Vagina (tissue), 2 donors: ENCODE results near the gene ABCB8. TPM values are rescaled to one million over a fixed set of nuclear protein-coding genes. Genes with fewer than 3 reads are reported as not detected.

Experiments used
- DNase-seq, 2 donors: peaks; one replicate each; pipeline ENCODE4 v3.0.0-alpha.2; 2017; ENCODE audit errors: extremely low spot score in 2 of 2
- H3K27ac ChIP-seq: fragments of 200-600 bp; sonication (generic); one replicate; pipeline ENCODE4 v1.5.1; 2019
- H3K27me3 ChIP-seq: fragments of 200-600 bp; sonication (generic); one replicate; pipeline ENCODE4 v1.5.1; 2019
- H3K36me3 ChIP-seq, 2 donors: fragments of 200-600 bp; sonication (generic); one replicate each; pipeline ENCODE4 v1.5.1; 2017 to 2019
- H3K4me1 ChIP-seq: fragments of 200-600 bp; sonication (generic); one replicate; pipeline ENCODE4 v1.5.1; 2019
- H3K4me3 ChIP-seq, 2 donors: fragments of 200-600 bp; sonication (generic); 1 replicate in 1 of 2; 2 replicates in 1 of 2; pipeline ENCODE4 v1.5.1; 2016 to 2019
- H3K9me3 ChIP-seq: fragments of 200-600 bp; sonication (generic); one replicate; pipeline ENCODE4 v1.5.1; 2019
- POLR2A ChIP-seq, 2 donors: fragments of 450-650 bp; IDR thresholded peaks; one replicate each; pipeline ENCODE4 v1.6.1; 2017; ENCODE audit warnings: antibody characterized with exemption in 2 of 2, mild to moderate bottlenecking in 2 of 2, moderate library complexity in 2 of 2
- POLR2AphosphoS5 ChIP-seq, 2 donors: sonication (generic); formaldehyde crosslinking; IDR thresholded peaks; one replicate each; pipeline ENCODE4 v1.9.0; 2017; ENCODE audit warnings: antibody characterized with exemption in 2 of 2, mild to moderate bottlenecking in 2 of 2, low read depth in 1 of 2; ENCODE audit not compliant: insufficient read depth in 1 of 2
- intact Hi-C: fragments of 100-400 bp; cut with DNase I; formaldehyde crosslinking; loops from one replicate; pipeline ENCODE4 v1.15.1; 2023
- total RNA-seq: library from RNA; depleted of rRNA; stranded (reverse); fragments of >200 nt; gene quantifications from one replicate; pipeline ENCODE4 v1.2.3, GENCODE V29; 2016
- TF ChIP-seq, protein P1 (sequence below), 3 experiments: fragments of 450-650 bp in 2 of 3; fragments of 200-600 bp in 1 of 3; sonication (generic) in 1 of 3; IDR thresholded peaks; one replicate each; pipeline ENCODE4 v1.5.1; 2017 to 2019; ENCODE audit warnings: antibody characterized with exemption in 3 of 3, mild to moderate bottlenecking in 2 of 3, moderate library complexity in 2 of 3

ABCB8 gene
- total RNA-seq, 1 donor from 2014 or later: 38.3 TPM

DNA sequence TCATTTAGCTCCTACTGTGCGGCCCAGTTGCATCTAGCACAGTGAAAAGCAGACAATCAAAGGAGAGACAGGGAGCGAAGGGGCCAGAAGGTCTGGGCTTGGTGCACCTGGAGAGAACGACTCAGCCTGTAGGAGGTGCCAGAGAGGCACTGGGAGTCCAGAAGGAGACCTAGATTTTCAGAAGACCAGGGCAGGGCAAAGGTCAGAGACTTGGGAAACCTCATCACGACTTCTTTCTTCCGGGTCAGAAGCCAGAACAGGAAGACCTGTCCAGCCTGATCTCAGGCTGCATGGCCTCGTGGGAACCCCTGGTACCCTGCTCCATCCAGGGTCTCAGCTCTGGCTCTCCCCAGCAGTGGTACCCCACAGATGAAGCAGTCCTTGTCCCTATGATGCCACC lies 63.2 kb downstream of the ABCB8 start:
- Histone ChIP-seq H3K27me3 (no peaks in the 10 kb centered on the region), H3K27ac (no peak overlapping the region), H3K9me3 (no peaks in the 10 kb centered on the region), H3K36me3 (no peaks in the 10 kb centered on the region), H3K4me1 (peaks cover 68% of the 10 kb centered on the region), H3K4me3 (no peak overlapping the region)
- intact Hi-C loops: no loop called here
- TF ChIP-seq, protein P1, sequence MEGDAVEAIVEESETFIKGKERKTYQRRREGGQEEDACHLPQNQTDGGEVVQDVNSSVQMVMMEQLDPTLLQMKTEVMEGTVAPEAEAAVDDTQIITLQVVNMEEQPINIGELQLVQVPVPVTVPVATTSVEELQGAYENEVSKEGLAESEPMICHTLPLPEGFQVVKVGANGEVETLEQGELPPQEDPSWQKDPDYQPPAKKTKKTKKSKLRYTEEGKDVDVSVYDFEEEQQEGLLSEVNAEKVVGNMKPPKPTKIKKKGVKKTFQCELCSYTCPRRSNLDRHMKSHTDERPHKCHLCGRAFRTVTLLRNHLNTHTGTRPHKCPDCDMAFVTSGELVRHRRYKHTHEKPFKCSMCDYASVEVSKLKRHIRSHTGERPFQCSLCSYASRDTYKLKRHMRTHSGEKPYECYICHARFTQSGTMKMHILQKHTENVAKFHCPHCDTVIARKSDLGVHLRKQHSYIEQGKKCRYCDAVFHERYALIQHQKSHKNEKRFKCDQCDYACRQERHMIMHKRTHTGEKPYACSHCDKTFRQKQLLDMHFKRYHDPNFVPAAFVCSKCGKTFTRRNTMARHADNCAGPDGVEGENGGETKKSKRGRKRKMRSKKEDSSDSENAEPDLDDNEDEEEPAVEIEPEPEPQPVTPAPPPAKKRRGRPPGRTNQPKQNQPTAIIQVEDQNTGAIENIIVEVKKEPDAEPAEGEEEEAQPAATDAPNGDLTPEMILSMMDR (IDR thresholded peaks at IDR 0.05): no peak
- TF ChIP-seq POLR2AphosphoS5 (IDR thresholded peaks at IDR 0.05; ENCODE audit: insufficient read depth in 1 of 2, low read depth in 1 of 2) (no peak), POLR2A (IDR thresholded peaks at IDR 0.05) (no peak)
- DNase-seq: no peak

DNA sequence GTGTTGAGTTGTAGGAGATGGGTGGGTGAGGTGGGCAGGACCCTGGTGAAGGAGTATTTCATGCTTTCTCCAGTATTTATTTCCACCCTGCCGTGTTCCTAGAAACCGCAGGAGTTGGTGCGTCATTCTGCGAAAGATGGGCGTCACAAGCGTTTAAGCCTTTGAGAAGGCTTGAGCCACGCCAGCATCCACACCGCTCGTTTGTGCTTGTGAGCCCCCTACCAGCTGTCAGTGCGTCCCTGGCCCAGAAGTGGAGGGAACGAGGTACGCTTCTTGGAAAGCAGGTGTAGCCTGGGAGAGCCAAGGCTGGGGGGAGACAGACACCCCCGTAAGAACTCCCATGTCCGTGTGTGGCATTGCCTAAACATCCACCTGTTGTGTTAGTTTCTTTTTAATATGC lies 63.7 kb downstream of the ABCB8 start:
- intact Hi-C loops: no loop called here

DNA sequence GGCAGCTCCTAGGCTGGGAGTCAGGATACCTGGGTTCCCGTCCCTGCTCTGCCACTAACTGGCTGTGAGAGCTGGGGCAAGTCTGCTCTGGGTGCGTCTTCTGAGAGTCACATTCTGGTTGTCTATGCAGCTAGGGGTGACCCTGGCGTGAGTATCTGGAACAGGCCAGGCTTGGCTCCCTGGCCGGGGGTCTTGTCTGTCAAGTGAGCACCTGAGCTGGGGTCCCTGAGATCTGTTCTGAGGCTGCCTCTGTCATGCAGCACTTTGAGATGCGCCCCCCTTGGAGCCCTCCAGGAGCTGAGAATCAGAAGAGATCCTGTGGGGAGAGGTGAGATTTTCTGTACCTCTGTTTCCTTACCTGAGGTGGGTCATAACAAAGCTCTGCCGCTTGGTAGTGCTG lies 65.5 kb downstream of the ABCB8 start:
- no peak for DNase-seq
- Histone ChIP-seq H3K27ac (no peak overlapping the region), H3K36me3 (no peaks in the 10 kb centered on the region), H3K9me3 (no peaks in the 10 kb centered on the region), H3K27me3 (no peaks in the 10 kb centered on the region), H3K4me1 (peaks cover 55% of the 10 kb centered on the region), H3K4me3 (no peak overlapping the region)
- TF ChIP-seq, protein P1 (IDR thresholded peaks at IDR 0.05): no peak
- TF ChIP-seq POLR2AphosphoS5 (IDR thresholded peaks at IDR 0.05; ENCODE audit: insufficient read depth in 1 of 2, low read depth in 1 of 2) (no peak), POLR2A (IDR thresholded peaks at IDR 0.05) (no peak)
- intact Hi-C loops: loop anchor here (2.0 kb wide), 1 partner anchor 15 kb away; no protein-coding TSS in a partner anchor

More for the DNA sequence above, 63.7 kb downstream of the ABCB8 start:
- DNase-seq: no peak
- Histone ChIP-seq H3K27ac (no peak overlapping the region), H3K4me3 (no peak overlapping the region), H3K27me3 (no peaks in the 10 kb centered on the region), H3K4me1 (peaks cover 68% of the 10 kb centered on the region), H3K36me3 (no peaks in the 10 kb centered on the region), H3K9me3 (no peaks in the 10 kb centered on the region)
- TF ChIP-seq, protein P1 (IDR thresholded peaks at IDR 0.05): no peak
- no peak for TF ChIP-seq POLR2AphosphoS5 (IDR thresholded peaks at IDR 0.05; ENCODE audit: insufficient read depth in 1 of 2, low read depth in 1 of 2)

DNA sequence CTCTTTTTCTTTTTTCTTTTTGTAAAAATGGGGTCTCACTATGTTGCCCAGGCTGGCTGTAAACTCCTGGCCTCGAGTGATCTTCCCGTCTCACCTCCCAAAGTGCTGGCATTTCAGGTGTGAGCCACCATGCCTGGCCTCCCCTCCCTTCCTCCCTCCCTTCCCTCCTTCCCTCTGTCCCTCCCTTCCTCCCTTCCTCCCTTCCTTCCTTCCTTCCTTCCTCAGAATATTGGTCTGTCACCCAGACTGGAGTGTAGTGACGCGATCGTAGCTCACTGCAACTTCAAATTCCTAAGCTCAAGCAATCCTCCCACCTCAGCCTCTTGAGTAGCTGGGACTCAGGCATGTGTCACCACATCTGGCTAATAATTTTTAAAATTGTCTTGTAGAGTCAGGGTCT lies 66.4 kb downstream of the ABCB8 start:
- Histone ChIP-seq H3K27ac (no peak overlapping the region), H3K4me1 (peaks cover 50% of the 10 kb centered on the region), H3K9me3 (no peaks in the 10 kb centered on the region), H3K27me3 (no peaks in the 10 kb centered on the region), H3K36me3 (no peaks in the 10 kb centered on the region), H3K4me3 (no peak overlapping the region)
- DNase-seq: no peak
- TF ChIP-seq, protein P1 (IDR thresholded peaks at IDR 0.05): no peak
- TF ChIP-seq POLR2A (IDR thresholded peaks at IDR 0.05) (no peak), POLR2AphosphoS5 (IDR thresholded peaks at IDR 0.05; ENCODE audit: insufficient read depth in 1 of 2, low read depth in 1 of 2) (no peak)
- intact Hi-C loops: loop anchor here (2.0 kb wide), 1 partner anchor 14 kb away; no protein-coding TSS in a partner anchor

DNA sequence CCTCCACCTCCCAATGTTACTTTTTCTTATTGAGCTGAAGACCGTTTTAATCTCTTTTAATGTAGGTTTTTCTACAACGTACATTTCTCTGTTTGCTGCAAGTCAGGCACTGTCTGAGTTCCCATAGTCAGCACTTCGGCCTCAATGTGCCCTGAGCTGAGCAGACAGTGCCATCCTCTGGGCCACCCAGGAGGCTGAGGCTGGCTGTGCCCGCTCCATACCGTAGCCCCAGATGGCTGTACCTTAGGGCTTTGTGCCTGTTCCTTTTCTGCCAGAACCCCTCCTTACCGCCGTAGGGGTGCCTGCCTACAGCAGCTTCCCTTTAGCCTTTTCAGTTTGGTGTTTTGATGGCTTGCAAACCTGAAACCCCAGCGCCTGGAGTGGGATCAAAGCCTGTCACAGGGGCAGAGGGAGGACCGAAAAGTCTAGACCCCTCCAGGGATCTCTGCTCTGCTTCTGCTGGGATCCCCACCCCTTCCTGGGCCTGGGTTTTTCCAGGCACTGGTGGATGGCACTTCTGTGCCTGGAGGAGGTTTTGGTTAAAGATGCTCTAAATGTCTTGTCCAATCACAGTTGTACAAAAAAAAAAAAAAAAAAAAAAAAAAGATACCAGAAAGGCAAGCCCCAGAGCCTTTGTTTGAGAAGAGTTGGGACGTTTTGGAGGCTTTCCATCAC lies 67.0 kb downstream of the ABCB8 start:
- Histone ChIP-seq H3K4me1 (peaks cover 50% of the 10 kb centered on the region), H3K27ac (no peak overlapping the region)
- no peak for DNase-seq

More for the DNA sequence above, 67.0 kb downstream of the ABCB8 start:
- Histone ChIP-seq H3K36me3 (no peaks in the 10 kb centered on the region), H3K9me3 (no peaks in the 10 kb centered on the region), H3K27me3 (no peaks in the 10 kb centered on the region), H3K4me3 (no peak overlapping the region)
- TF ChIP-seq, protein P1 (IDR thresholded peaks at IDR 0.05): no peak
- no peak for TF ChIP-seq POLR2A (IDR thresholded peaks at IDR 0.05)
- no peak for TF ChIP-seq POLR2AphosphoS5 (IDR thresholded peaks at IDR 0.05; ENCODE audit: insufficient read depth in 1 of 2, low read depth in 1 of 2)
- intact Hi-C loops: loop anchor here (2.0 kb wide), 1 partner anchor 14 kb away; no protein-coding TSS in a partner anchor
